Activated CD8-positive, alpha-beta T cell treated with anti-CD3 and anti-CD28 coated beads for 36 hours (primary cell): ENCODE measurements around the gene PRKCQ. TPM values are rescaled to one million over a fixed set of nuclear protein-coding genes. Genes with fewer than 3 reads are reported as not detected.
A peak's percentile ranks its signal among the peaks of the same experiment; 100 is the strongest.

Experiments used
- ATAC-seq: fragments of 200-7000 bp; cut with Tn5 transposase; one replicate; pipeline ENCODE4 v1.10.0; 2021; ENCODE audit warnings: mild to moderate bottlenecking, moderate library complexity
- CTCF ChIA-PET: fragments of 350-600 bp; sonication (Branson Sonifier 250); formaldehyde crosslinking; loops from one replicate; lab custom pipeline; 2021; ENCODE audit warnings: antibody characterized with exemption; lab: Charles Lee
- POLR2A ChIA-PET: fragments of 350-600 bp; sonication (Branson Sonifier 250); formaldehyde crosslinking; loops from one replicate; lab custom pipeline; 2021; ENCODE audit warnings: antibody characterized with exemption; lab: Charles Lee
- DNase-seq: peaks from one replicate; pipeline ENCODE4 v3.0.0-alpha.2; 2020
- H3K27ac Mint-ChIP-seq: one replicate; pipeline ENCODE4 v1.8.0; 2021; ENCODE audit warnings: mild to moderate bottlenecking, mixed read lengths
- H3K27me3 Mint-ChIP-seq: one replicate; pipeline ENCODE4 v1.8.0; 2021; ENCODE audit warnings: mixed read lengths
- H3K36me3 Mint-ChIP-seq: one replicate; pipeline ENCODE4 v1.8.0; 2021; ENCODE audit warnings: low read depth, mixed read lengths
- H3K4me1 Mint-ChIP-seq: one replicate; pipeline ENCODE4 v1.8.0; 2021; ENCODE audit warnings: low read depth, mixed read lengths
- H3K4me3 Mint-ChIP-seq: one replicate; pipeline ENCODE4 v1.8.0; 2021; ENCODE audit warnings: mild to moderate bottlenecking, moderate library complexity, mixed read lengths
- H3K9me3 Mint-ChIP-seq: one replicate; pipeline ENCODE4 v1.8.0; 2021; ENCODE audit warnings: mixed read lengths
- intact Hi-C: fragments of 100-400 bp; cut with micrococcal nuclease; formaldehyde crosslinking; loops from one replicate; pipeline ENCODE4 v1.10.0; 2022
- total RNA-seq, 2 experiments: library from RNA; stranded (reverse); gene quantifications; one replicate each; pipeline ENCODE4 v1.2.3, GENCODE V29; 2021
- TF ChIP-seq, protein P1 (sequence below): fragments of 200-600 bp; IDR thresholded peaks from one replicate; pipeline ENCODE4 v1.8.0; 2022; ENCODE audit warnings: antibody characterized with exemption, mild to moderate bottlenecking

The PRKCQ gene
- total RNA-seq, 2 experiments from 2014 or later, result 46.3 to 47.1 TPM

DNA sequence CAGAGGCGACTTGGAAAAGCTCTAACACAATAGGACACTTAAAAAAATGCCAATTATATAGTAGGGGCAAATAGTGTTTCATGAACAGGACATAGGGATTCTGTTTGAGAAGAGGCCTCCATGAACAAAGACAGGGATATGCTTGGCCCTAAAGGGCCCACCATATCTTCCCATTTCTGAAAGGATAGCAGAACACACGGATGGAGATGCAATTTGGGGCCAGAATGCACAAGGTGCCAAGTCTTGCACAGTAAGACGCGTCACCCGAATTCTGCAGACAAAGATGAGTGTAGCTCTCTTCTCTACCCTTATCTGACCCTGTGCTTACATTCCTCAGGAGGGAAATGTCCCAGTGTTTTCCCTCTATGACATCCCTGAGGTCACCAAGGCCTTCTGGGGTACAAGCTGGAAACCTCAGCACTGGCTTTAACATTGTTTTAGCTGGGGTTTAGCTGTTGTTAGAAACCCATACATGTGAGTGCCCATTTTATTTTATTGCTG, 12.8 kb downstream of the PRKCQ start:
- Mint-ChIP-seq H3K9me3 (no peaks in the 10 kb centered on the region), H3K27ac (peak overlapping the region; percentile 19), H3K27me3 (no peaks in the 10 kb centered on the region), H3K36me3 (peaks cover 32% of the 10 kb centered on the region), H3K4me1 (peaks cover 88% of the 10 kb centered on the region), H3K4me3 (no peak overlapping the region)
- ATAC-seq (no peak), DNase-seq (no peak)
- CTCF ChIA-PET, result interaction anchor here (0.8 to 2.3 kb wide), 3 partner anchors 11 to 121 kb away, joined by 3 to 7 read pairs (median 4); no protein-coding TSS in a partner anchor
- intact Hi-C loops, result no loop called here
- POLR2A ChIA-PET, result no interaction called here
- TF ChIP-seq, protein P1, sequence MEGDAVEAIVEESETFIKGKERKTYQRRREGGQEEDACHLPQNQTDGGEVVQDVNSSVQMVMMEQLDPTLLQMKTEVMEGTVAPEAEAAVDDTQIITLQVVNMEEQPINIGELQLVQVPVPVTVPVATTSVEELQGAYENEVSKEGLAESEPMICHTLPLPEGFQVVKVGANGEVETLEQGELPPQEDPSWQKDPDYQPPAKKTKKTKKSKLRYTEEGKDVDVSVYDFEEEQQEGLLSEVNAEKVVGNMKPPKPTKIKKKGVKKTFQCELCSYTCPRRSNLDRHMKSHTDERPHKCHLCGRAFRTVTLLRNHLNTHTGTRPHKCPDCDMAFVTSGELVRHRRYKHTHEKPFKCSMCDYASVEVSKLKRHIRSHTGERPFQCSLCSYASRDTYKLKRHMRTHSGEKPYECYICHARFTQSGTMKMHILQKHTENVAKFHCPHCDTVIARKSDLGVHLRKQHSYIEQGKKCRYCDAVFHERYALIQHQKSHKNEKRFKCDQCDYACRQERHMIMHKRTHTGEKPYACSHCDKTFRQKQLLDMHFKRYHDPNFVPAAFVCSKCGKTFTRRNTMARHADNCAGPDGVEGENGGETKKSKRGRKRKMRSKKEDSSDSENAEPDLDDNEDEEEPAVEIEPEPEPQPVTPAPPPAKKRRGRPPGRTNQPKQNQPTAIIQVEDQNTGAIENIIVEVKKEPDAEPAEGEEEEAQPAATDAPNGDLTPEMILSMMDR, result no peak

DNA sequence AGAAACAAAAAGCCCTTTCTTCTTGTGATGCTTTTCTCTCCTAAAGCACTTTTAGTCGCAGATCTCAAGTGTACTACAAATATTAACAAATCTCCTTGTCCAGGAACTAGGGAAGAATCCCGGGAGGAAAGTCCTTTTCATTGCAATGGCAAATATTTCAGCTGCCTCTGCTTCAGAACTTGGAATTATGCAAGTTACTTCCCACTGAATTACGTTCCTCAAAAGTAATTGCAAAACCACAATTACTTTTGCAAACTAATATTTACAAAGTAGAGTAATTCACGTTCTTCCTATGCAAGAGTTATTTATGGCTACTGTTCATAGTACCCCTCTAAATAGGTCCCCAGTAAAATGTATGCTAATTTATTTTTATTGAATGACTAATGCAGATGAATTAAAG, 14.5 kb downstream of the PRKCQ start:
- no peak for ATAC-seq
- Mint-ChIP-seq H3K4me3 (no peak overlapping the region), H3K36me3 (peaks cover 31% of the 10 kb centered on the region), H3K27me3 (no peaks in the 10 kb centered on the region), H3K9me3 (no peaks in the 10 kb centered on the region), H3K27ac (no peak overlapping the region), H3K4me1 (peaks cover 82% of the 10 kb centered on the region)
- TF ChIP-seq, protein P1, result no peak
- POLR2A ChIA-PET, result interaction anchor here (1.5 kb wide), 1 partner anchor 92 kb away, joined by 4 read pairs; no protein-coding TSS in a partner anchor
- CTCF ChIA-PET, result interaction anchor here (1.0 to 1.2 kb wide), 2 partner anchors 15 to 82 kb away, joined by 3 read pairs; no protein-coding TSS in a partner anchor
- intact Hi-C loops, result no loop called here
- DNase-seq, result no peak

DNA sequence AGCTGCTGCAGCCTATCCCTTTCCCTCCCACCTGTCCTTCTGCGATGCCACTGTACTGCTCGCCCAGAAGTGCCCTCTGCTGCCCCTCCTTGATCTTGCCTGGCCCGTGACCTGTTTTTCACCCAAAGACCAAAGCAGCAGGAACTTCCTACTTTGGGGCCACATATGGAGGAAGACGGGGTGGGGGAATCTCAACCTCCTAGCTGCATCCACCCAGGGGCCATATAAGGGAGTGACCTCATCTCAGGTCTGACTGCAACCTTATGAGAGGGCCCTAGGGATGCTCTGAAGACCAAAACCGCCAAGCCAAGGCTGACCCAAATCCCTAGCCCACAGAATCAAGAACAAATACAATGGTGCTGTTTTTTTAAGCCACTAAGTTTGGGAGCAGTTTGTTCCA, 15.7 kb downstream of the PRKCQ start:
- H3K9me3 Mint-ChIP-seq, result no peaks in the 10 kb centered on the region

GRCh38 chr10:6563731-6564130, 16.3 kb downstream of the PRKCQ start:
- Mint-ChIP-seq H3K27ac (peak overlapping the region; percentile 88), H3K27me3 (no peaks in the 10 kb centered on the region), H3K36me3 (peaks cover 32% of the 10 kb centered on the region), H3K4me1 (peaks cover 81% of the 10 kb centered on the region), H3K4me3 (peak overlapping the region; percentile 71), H3K9me3 (no peaks in the 10 kb centered on the region)
- ChIA-PET CTCF (interaction anchor here (0.5 to 3.4 kb wide), 18 partner anchors 10 to 158 kb away, joined by 3 to 13 read pairs (median 4); no protein-coding TSS in a partner anchor), POLR2A (interaction anchor here (0.7 to 3.9 kb wide), 10 partner anchors 10 to 97 kb away, joined by 3 to 18 read pairs (median 5); no protein-coding TSS in a partner anchor)
- TF ChIP-seq, protein P1, result no peak
- intact Hi-C loops, result no loop called here
- DNase-seq (peak; percentile 34), ATAC-seq (peak; percentile 16)

More for the DNA sequence above, 15.7 kb downstream of the PRKCQ start:
- POLR2A ChIA-PET, result interaction anchor here (0.9 to 3.9 kb wide), 6 partner anchors 14 to 97 kb away, joined by 3 to 18 read pairs (median 7); no protein-coding TSS in a partner anchor
- peaks cover 83% of the 10 kb centered on the region for H3K4me1 Mint-ChIP-seq
- DNase-seq (no peak), ATAC-seq (no peak)
- H3K36me3 Mint-ChIP-seq, result peaks cover 29% of the 10 kb centered on the region
- H3K4me3 Mint-ChIP-seq, result peak overlapping the region; percentile 71
- intact Hi-C loops, result no loop called here
- CTCF ChIA-PET, result interaction anchor here (0.5 to 3.4 kb wide), 11 partner anchors 9 to 158 kb away, joined by 3 to 13 read pairs (median 4); no protein-coding TSS in a partner anchor
- H3K27me3 Mint-ChIP-seq, result no peaks in the 10 kb centered on the region
- peak overlapping the region; percentile 88 for H3K27ac Mint-ChIP-seq
- TF ChIP-seq, protein P1, result no peak

- no peaks in the 10 kb centered on the region for H3K27me3 Mint-ChIP-seq
- TF ChIP-seq, protein P1, result no peak
- intact Hi-C loops, result no loop called here
- ATAC-seq (peak; percentile 89), DNase-seq (peak; percentile 90)
- ChIA-PET POLR2A (interaction anchor here (0.7 to 3.9 kb wide), 9 partner anchors 11 to 70 kb away, joined by 3 to 18 read pairs (median 6); no protein-coding TSS in a partner anchor), CTCF (interaction anchor here (0.6 to 3.4 kb wide), 16 partner anchors 8 to 117 kb away, joined by 3 to 13 read pairs (median 6); no protein-coding TSS in a partner anchor)
- H3K4me1 Mint-ChIP-seq, result peaks cover 88% of the 10 kb centered on the region
- peak overlapping the region; percentile 88 for H3K27ac Mint-ChIP-seq
- H3K9me3 Mint-ChIP-seq, result no peaks in the 10 kb centered on the region
- H3K4me3 Mint-ChIP-seq, result peak overlapping the region; percentile 71
- H3K36me3 Mint-ChIP-seq, result peaks cover 33% of the 10 kb centered on the region
Observed at GRCh38 chr10:6563075-6563474, 17.0 kb downstream of the PRKCQ start.
